GF-D8 (cell line): Measurements from ENCODE around the gene IL25.
"Not testable (repeated sequence)": the region's sequence is repeated elsewhere in the genome, so short reads cannot be mapped to it uniquely, and the experiment has no call there.

Experiments used
- DNase-seq: peaks from one replicate; lab custom pipeline; 2025; lab: John Stamatoyannopoulos, UW

Gene IL25

DNA sequence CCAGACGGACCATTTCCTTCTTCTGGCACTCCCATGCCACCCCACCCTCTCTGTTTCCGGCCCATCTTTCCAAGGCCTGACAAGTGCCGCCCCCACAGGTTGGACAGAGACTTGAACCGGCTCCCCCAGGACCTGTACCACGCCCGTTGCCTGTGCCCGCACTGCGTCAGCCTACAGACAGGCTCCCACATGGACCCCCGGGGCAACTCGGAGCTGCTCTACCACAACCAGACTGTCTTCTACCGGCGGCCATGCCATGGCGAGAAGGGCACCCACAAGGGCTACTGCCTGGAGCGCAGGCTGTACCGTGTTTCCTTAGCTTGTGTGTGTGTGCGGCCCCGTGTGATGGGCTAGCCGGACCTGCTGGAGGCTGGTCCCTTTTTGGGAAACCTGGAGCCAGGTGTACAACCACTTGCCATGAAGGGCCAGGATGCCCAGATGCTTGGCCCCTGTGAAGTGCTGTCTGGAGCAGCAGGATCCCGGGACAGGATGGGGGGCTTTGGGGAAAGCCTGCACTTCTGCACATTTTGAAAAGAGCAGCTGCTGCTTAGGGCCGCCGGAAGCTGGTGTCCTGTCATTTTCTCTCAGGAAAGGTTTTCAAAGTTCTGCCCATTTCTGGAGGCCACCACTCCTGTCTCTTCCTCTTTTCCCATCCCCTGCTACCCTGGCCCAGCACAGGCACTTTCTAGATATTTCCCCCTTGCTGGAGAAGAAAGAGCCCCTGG lies 3.1 kb downstream of the IL25 start:
- no peak for DNase-seq

- DNase-seq, result no peak
Observed at GRCh38 chr14:23376482-23377197, 4.0 kb downstream of the IL25 start, which contains the start of gene CMTM5. CMTM5 (plus strand) TSS chr14:23377046; CDS start chr14:23377252, 206 bp downstream.

DNA sequence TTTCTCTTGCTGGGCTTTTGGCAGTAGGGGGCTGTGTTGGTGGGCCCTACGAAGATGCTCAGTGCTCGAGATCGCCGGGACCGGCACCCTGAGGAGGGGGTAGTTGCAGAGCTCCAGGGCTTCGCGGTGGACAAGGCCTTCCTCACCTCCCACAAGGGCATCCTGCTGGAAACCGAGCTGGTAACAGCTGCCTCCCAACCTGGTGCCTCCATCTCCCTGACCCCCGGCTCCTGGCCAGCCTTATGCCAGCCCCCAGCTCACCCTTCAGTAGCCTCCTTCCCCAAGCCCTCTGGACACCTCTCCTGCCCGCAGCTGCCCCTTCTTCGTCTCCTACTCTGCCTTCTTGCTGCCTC lies 4.6 kb downstream of the IL25 start:
- no peak for DNase-seq

- no peak for DNase-seq
Observed at GRCh38 chr14:23377573-23378563, 5.3 kb downstream of the IL25 start.

- no peak for DNase-seq
Observed at GRCh38 chr14:23378612-23379220, 6.1 kb downstream of the IL25 start.

GRCh38 chr14:23379366-23380196 lies 7.0 kb downstream of the IL25 start:
- DNase-seq, result no peak

DNA sequence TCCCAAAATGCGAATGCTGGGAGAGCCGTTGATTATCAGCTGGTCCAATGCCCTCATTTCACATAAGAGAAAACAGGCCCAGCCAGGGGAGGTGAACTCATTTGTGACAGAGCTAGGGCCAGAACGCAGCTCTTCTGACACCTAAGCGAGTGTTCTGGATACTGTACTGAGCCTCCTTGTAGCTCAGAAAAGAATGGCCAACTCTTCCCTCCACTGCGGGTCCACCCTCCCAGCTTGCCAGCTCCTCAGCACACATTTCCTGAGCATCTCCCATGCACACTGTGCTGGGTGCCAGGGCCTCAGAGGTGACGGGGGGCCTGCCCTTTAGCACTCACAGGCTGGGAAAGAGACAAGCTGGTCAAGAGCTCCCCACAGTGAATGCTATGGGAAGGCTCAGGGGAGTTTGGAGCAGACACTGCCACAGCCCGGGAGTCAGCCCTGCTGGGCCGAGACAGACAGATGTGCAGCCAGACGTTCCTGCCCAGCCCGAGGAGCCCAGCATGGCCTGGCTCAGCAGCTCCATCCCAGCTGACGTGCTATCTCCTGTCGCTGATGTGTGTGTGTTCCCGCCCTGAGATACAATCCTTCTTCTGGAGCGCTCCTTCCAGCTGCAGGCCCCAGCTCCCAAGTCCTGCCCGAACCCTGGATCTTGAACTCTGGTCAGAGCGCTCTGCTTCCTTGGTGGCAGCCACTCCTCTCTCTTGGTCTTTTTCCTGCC lies 7.7 kb downstream of the IL25 start:
- DNase-seq, result no peak

DNA sequence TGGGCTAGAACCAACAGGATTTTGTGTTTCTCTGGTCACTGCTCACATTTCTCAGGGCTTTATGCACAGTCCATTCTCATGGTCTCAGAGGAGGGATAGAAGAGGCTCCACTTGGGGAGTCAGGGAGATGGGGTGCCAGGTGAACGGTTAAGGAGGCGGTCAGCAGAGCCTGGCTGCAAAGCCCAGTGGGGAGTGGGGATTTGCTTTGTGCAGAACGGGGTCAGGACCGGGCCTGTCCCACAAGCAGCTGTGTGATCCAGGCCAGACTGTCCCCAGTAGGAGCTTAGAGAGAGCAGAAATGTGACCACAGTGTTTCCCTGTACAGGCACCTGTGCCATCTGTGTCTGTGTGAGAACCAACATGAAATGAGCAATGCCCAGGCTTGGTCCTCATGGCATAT lies 8.4 kb downstream of the IL25 start:
- no peak for DNase-seq

- no peak for DNase-seq
Observed at GRCh38 chr14:23381871-23382270, 9.3 kb downstream of the IL25 start.

- DNase-seq, result no peak
Observed at GRCh38 chr14:23382276-23382675, 9.7 kb downstream of the IL25 start.

DNA sequence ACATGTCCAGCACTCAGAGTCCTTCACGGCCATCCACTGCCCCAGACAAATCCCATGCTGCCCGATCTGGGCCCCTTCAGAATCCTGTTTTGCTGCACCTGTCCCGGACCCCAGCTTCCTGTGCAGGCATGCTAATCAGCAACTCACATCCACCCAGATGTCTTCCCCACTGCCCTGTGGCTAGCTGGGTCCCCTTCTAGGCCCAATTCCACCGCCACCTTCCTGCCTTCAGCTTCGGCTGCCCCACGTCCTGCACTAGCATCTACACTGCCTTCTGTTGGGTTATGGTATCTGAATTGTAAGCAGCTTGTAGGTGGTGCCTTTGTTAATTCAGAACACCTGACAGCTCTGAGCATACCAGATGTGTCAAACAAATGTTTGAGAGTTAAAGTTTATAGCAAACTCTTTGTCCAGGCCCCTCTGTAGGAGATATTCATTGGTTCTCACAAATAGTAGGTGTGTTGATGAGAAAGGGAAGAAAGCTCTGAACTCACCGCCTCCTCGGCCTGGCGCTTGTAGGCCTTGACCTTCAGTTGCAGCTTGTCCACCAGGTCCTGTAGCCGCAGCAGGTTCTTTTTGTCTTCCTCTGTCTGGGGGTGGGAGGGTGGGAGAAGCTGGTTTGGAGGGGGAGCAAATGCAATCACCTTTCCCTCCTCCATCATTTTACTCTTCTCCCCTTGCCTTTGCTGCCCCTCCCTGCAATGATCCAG lies 10.3 kb downstream of the IL25 start:
- no peak for DNase-seq

- DNase-seq, result no peak
Observed at GRCh38 chr14:23384364-23385080, 11.9 kb downstream of the IL25 start.

DNA sequence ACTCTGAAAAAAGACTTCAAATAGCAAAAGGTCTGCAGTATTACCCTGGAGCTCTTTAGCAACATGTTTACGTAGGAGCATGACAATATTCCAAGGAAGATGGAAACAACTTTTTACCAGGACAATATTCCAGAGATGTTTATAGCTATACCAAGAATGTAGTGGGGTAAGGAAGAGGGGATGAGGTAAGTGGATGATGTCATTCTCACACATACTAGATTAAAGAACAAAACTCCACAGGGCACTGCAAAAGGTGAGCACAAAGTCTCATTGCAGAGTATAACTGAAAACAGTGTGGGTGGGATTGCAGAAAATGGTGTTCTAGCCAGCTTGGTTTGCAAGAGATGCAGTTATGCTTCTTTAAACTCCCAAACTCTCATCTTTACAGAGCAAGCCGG lies 12.6 kb downstream of the IL25 start:
- no peak for DNase-seq

- DNase-seq, result no peak
Observed at GRCh38 chr14:23385642-23386265, 13.1 kb downstream of the IL25 start.

- not testable (repeated sequence) for DNase-seq
Observed at GRCh38 chr14:23386266-23386657, 13.7 kb downstream of the IL25 start.

- no peak for DNase-seq
Observed at GRCh38 chr14:23386999-23387398, 14.4 kb downstream of the IL25 start.

DNA sequence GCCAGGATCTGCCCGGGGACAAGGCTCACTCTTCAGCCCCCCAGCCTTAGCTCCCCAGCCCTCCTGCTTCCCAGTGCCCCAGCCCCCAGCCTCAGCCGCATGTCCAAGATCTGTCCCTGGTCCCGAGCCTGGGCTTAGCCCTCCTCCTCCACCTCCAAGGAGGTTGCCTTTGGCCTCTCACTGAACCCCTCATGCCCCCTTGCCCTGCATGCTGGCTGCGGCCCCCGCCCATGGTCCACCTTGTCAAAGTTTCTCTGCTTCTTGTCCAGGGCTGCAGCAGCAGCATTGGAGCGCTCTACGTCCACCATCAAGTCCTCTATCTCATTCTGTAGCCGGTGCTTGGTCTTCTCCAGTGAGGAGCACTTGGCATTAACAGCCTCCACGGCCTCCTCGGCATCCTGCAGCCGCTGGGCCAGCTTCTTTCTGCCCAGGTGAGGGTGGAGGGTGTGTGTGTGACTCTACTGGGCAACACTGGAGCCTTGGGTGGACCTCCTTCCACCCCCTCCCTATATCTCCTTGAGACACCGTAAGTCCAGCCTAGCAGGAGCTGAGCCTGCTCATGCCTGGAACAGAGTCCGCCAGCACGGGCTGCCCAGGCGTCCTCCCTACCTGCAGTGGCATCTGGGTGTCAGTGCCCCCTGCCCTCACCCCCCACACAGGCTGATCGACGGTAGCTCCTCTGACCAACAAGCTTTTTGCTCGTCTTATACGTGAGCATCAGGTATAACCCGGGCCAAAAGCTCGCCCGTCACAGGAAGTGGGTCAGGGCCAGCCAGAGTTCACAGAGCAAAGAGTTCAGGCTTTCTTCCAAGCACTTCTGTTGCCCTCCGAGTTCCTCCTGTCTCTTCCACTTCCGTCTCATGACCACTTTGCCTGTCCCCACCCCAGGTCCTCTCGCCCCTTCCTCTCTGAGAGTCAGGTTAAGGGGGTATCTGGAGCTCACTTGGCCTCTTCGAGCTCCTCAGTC lies 15.6 kb downstream of the IL25 start:
- DNase-seq, result no peak
